PC-3 (cell line): ENCODE results near the gene GALNT13.

ENCODE experiments used
- EZH2 ChIP-seq: fragments of 300-600 bp; sonication (generic); IDR thresholded peaks from one replicate; pipeline ENCODE4 v1.6.1; 2017; ENCODE audit warnings: antibody characterized with exemption, mild to moderate bottlenecking, low read length; ENCODE audit not compliant: unreplicated experiment
- TF ChIP-seq, protein P1 (sequence below): fragments of 300-600 bp; sonication (generic); conservative IDR thresholded peaks from 2 replicates; pipeline ENCODE4 v1.5.1; 2017; ENCODE audit warnings: antibody characterized with exemption, low read depth, mild to moderate bottlenecking, low read length

GRCh38 chr2:154203206-154203605, 331.5 kb downstream of the GALNT13 start:
- no peak for TF ChIP-seq EZH2
- TF ChIP-seq, protein P1, sequence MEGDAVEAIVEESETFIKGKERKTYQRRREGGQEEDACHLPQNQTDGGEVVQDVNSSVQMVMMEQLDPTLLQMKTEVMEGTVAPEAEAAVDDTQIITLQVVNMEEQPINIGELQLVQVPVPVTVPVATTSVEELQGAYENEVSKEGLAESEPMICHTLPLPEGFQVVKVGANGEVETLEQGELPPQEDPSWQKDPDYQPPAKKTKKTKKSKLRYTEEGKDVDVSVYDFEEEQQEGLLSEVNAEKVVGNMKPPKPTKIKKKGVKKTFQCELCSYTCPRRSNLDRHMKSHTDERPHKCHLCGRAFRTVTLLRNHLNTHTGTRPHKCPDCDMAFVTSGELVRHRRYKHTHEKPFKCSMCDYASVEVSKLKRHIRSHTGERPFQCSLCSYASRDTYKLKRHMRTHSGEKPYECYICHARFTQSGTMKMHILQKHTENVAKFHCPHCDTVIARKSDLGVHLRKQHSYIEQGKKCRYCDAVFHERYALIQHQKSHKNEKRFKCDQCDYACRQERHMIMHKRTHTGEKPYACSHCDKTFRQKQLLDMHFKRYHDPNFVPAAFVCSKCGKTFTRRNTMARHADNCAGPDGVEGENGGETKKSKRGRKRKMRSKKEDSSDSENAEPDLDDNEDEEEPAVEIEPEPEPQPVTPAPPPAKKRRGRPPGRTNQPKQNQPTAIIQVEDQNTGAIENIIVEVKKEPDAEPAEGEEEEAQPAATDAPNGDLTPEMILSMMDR, result no peak
